Measurements from ENCODE around the gene NAT9.

NAT9 gene, protein sequence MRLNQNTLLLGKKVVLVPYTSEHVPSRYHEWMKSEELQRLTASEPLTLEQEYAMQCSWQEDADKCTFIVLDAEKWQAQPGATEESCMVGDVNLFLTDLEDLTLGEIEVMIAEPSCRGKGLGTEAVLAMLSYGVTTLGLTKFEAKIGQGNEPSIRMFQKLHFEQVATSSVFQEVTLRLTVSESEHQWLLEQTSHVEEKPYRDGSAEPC

DNA sequence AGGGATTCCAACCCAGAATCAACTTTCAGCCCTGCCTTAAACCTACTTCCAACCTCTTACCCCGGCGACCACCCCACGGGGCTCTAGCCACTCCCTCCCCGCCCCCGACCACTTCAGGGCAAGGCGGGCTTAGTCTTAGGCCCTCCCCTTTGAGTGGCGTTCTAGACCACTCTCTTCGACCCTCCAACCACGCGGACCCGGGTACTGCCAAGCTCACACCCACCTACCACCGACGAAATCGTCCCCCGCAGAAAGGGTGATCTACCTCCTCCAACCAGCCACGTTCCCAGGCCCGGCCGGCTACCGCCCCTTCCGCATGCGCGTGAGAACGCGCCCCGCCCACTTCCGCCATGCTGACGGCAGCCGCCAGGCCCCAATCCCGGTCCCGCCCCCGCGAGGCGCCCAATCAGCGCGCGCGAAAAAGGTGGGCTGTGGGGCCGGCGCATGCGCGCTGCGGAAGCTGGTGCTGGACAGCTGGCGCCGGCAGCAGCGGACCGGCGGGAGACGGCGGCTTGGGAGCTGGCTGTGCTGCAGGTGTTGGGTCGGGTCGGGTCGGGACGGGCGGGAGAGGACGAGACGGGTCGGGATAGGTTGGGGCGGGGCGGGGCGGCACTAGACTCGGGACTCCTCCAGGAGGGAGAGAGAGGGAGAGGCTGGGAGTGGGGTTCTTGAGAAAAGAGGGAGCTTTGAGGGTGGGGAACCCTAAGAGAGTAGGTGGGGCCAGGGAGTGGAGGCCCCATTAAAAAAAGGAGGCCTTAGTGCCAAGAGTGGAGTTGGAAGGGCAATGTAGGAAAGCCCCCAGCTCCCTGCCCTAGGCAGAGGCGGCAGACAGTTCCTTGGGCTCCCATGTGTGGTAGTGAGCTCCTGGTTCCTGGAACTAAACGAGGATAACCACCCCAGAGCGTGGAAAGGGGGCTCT, at the start of gene NAT9:
TSS of gene NAT9 (minus strand) at position 302 of the 919 bp plus-strand sequence. CDS start 647 bp downstream, outside the sequence.
- peak; percentile 99 for DNase-seq (ENCODE audit: low read depth in 2 of 2)

DNA sequence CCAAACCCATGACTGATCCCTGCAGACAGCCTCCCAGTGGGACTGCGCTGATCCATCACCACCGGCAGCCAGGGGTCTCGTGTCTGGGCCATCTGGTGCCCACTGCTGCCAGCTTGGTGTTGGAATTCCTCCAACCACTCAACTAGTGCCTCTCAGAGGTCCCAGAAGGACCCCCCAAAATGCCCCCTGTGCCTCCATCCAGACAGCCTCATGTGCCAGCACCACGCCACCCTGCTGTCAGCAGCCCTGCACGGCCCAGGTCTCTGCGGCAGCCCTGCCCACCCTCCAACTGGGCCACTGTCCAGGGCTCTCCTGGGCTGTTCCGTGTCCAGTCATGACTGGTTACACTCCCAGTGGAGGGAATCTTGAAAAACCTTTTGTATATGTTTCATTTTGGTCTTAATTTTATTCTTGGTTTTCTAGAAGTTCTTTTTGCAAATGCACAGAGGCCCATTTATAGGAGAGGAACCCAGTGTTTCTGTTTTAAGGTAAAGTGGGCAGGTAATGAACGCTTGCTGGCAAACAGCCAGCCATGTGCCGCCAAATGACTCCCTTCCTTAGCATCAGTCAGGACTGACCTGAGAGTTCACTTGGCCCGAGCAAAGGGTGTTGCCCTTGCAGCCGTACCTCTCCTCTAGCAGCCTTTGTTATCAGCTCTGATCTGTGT, 48.9 kb upstream of the NAT9 start:
- no peak for DNase-seq (ENCODE audit: low read depth in 2 of 2)

DNA sequence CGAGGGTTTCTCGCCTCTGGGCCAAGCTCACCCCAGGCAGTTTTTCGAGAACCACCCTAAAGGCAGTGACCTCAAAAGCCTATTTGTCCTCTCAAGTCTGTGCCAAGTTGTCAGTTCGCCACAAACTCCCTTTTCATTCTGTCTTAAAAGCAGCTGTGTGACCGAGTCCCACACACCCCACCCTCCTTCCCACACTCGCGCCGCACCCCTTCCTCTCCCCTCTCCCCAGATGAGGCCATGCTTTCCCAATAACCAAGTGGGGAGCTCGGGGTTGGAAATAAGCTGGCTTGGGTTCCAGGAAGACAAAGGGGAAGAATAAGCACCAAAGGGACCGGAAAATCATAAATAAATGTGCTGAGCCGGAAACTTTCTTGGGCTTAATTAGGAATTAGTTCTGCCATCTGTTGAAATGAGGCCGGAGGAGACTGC, 46.8 kb upstream of the NAT9 start:
- no peak for DNase-seq (ENCODE audit: low read depth in 2 of 2)

DNA sequence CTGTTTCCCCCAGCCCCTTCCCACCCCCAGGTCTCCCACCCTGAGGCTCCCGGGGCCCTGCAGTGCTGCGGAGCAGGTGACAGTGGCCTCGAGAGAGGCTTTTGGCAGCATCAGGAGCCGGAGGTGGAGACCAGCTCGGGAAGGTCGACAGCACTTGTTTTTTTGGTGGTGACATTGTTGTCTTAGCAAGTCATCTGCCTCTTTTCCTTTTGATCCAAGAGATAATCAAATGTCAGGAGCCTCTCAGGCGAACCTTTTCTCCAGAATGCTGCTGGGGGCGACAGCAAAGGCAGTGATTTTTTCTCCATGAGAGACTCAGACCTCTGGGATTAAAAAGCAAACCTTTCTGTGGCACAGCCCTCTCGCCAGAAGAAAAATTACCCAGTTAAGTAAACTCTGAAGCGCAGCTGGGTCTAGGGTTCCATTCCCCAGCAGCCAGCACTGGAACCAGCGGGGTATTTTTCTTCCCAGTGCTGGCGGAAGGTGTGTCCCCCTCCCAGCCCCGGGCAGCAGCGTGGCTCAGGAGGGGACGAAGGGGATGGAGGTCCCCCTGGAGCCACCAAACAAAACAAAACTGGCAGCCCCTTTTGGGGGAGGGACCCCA, 46.3 kb upstream of the NAT9 start:
- DNase-seq (ENCODE audit: low read depth in 2 of 2), result no peak

DNA sequence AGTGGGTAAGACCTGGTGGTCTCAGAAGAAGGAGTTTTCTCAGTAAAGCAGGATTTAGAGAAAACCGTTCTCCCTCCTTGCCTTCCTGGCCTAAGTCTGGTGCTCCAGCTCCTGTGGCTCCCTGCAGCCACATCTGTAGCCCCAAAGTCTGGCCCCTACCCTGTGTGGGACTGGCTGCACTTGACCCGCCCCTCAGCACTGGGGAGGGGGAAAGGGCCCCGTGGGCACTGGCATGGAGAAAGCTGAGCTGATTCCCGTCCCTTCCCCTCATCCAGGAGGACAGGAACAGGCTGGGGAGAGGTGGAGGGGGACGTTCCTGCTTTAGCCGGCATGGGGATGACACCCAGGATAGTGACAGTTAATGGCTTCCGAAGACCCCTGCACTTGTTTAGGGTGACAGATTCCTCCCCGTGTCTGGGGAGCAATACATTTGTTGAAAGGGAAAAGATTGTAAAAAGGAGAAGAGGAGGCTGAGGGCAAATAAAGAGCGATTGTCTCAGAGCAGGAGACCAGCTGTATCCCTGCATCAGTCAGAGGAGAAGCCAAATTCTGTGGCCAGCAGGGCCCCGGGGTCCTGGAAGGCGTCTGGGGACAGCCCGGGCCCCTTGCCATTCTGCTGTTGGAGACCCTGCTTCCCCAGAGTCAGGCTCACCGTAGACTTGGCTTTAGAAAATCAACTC, 45.6 kb upstream of the NAT9 start:
- no peak for DNase-seq (ENCODE audit: low read depth in 2 of 2)

DNA sequence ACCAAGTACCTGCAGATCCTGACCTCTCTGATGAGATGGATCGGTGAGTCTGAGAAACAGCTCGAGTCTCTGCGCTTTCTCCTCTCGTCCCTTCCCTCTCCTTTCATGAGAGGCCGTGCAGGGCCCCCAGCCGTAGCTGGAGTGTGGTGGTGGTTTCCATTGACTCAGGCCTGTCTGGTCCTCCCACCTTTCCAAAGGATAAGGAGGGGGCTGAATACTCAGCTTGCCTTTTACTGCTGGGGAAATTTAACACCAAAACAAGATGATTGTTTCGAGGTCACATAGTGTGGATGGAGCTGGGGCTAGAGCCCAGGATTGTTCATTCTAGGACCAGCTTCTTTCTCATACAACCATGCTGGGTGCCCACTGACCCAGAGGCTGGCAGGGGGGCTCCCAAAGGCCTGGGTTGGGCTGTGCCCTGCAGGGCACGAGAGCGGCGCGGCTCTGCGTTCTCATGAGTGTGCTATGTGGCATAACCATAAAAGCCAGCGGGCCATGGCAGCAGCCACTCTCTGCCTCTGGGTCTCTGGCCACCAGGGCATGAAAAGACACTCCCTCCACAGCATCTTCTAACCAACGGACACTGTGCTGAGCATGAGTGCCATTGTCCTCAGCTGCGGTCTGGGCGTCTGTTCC, 43.8 kb upstream of the NAT9 start:
- no peak for DNase-seq (ENCODE audit: low read depth in 2 of 2)

DNA sequence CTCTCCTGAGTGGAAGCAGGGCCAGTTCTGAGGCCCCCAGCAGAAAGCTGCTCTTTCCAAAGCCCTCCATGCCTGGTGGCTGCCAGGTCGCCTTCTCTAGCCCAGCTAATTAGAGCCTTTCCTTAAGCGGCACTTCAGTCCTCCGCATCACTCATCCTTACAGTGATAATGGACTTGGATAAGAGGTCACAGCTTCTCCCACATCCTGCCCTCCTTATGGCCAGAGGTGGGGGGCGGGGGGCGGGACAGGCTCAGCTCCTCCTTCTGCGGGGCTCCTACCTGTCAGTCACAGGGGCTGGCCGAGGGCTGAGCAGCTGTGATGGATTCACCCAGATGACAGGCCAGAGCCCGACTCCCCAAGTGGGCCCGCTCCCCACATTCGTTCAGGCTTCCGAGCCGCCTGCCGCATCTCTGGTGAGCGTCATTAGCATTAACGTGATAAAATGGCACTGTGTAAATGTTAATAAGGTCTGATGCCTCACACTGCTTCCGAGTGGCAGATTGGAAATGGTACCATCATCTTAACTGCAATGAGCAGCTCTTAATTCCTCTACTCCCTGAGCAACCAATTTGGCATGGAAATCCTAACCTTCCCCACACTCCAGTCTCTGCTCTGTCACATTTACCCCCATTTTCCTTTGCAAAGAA, 42.3 kb upstream of the NAT9 start:
- DNase-seq (ENCODE audit: low read depth in 2 of 2), result no peak

DNA sequence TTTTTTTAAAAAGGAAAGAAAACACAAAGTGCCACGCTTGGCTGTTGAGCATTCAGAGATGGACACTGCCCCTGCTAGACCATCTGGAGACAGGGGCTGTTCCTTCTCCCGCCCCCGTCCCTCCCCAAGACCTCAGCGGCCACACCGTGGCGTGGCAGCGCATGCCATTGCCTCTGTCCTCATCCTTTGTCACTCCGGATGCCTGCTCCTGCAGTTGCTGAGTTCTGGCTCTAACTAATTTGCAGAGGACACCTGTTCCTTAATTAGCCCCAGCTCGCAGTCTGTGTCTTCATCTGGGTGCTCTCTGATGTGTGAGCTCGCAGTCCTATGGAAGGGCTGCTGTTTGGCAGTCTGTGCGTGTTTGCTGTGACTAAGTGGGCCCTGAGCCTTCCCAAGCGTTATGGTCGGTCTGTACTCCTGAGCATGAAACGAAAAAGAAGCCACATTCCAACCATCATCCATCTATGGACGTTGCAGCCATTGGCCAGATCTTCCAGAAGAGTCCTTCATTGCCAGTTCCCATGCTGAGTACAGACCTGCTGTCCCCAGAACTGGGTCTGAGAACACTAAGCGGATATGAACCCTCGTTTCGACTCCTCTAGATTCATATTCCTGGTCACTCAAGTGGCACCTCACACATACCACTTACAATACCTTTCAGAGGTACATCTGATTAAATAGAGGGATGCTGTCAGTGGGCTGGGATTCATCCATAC, 40.9 kb upstream of the NAT9 start:
- no peak for DNase-seq (ENCODE audit: low read depth in 2 of 2)

DNA sequence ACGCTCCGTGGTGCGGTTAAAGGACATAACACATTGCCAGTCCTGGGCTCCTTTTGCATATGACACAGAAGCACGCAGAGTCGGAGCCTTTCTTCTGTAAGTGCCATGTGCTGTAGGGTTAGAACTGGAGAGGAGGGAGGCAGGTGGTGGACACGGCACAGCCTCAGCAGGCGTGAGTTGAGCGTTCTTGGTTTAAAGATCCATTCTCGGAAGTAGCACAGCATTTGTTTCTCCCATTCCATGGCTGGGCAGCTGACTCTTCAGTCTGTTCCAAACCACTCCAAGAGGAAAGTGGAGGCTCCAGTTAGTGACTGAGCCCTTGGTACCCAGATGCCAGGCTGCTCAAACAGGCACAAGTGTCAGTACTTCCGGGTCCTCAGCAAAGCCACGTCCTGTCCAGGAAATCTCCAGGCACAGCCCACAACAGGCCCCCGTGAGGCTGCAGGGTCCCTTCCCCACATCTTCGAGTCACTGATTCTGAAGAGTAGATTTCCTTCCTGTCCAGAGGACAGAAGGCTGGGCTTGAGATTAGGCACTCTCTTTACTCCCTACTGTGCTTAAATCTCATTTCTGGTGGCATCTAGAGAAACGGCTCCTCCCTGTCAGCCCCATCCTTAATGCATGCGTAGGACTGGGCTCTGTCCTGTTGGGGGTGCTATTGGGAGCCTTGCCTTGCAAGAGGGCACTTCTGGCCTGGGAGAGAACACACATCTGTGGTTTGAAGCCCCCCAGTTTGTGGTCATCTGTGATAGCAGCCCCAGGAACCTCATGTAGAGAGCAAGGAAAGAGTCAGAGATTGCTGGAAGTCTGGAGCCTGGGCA, 39.6 kb upstream of the NAT9 start:
- no peak for DNase-seq (ENCODE audit: low read depth in 2 of 2)

DNA sequence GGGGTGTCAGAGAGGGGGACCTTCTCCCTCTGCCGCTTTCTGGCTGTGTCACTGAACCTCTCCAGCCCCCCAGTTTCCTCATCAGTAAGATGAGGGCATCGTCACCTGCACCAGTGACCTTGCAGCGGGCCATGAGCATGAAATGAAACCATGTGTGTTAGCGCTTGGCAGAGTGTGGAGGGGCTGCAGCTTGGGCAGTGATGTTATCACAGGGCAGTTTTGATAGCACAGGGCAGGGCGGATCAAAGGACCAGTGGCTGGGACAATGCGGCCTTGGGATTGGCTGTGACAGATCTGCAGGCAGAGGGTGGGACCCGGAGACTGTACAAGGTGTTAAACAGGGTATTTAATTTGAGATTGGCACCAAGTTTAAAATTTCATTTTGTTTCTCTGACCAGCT, 38.9 kb upstream of the NAT9 start:
- DNase-seq (ENCODE audit: low read depth in 2 of 2), result no peak

DNA sequence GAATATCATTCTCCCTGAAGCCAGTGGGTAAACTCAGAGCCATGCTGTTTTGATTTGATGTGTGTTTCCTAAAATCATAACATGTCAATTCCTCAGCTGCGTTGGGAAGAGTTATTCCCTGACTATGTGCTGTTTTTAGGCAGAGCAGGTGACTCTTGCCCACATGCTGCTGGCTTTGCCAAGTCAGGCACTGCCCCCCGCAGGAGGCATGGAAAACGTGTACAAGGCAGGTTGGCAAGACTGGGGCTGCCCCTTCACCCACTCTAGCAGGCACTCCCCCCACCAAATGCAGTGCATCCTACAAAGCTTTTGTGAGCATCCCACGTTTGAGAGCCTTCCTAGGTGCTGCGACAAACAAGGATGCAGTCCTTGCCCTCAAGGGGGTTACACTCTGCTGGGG, 38.3 kb upstream of the NAT9 start:
- no peak for DNase-seq (ENCODE audit: low read depth in 2 of 2)

DNA sequence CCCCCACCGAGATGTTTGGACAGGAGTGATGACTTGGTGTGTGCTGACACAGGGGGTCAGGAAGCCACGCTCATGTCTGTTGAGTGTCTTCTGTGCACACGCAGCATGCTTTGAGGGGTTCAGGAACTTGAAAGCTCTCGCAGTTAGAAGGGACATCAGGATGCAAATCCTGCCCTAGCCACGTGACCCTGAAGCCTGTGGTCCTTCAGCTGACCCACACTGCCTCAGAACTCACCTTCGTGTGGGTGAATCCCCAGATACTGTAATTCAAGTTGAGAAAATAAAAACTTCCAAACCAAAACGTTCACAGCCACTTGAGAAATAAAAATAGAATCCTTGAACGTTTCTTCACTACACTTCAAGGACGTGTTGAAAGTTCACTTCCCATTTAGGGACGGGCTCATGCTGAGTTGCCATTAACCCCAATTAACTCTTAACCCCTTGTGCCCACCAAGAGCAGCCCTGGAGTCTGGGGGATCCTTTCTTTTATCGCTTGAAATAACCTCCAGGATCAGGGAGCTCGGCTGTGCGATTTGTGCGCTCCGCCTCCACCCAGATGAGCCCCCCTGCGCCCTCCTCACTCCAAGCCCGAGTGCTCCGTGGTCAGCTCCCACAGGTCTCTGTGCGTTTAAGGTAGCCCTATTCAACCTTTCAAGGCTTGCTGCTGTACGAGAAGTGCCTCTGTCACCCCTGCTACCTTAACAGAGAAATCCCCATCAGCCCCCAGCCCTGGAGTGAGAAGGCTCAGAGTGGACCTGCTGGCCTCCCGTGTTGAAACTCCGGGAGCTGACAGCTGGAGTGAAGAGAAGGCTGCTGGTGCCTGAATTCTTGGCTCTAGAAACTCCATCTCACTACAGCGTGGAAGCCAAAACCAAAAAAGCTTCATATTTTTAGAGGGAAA, 36.2 kb upstream of the NAT9 start:
- no peak for DNase-seq (ENCODE audit: low read depth in 2 of 2)

DNA sequence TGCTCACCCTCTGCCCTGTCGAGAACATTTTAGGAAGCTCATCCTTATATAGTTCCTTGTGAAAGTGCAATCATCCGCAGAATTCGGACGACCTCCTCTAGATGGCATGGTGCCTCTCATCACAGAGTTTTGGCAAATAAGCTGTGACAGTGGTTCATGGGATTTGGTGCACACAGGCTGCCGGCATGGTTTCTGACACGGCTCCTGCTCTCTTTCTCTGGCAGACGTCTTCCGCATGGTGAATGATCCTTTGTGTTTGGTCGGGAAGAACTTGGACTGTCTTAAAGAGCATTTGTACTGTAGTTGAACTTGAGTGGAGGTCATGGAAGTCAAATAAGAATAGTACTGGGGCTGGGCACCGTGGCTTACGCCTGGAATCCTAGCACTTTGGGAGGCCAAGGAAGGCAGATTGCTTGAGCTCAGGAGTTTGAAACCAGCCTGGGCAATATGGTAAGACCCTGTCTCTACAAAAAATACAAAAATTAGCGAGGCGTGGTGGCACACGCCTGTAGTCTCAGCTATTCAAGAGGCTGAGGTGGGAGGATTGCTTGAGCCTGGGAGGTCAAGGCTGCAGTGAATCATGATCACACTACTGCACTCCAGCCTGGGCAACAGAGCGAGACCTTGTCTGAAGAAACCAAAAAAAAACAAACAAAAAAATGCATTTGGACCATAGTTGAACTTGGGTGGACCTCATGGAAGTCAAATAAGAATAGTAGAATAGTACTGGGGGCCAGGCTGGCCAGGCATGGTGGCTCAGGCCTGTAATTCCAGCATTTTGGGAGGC, 34.7 kb upstream of the NAT9 start:
- no peak for DNase-seq (ENCODE audit: low read depth in 2 of 2)

DNA sequence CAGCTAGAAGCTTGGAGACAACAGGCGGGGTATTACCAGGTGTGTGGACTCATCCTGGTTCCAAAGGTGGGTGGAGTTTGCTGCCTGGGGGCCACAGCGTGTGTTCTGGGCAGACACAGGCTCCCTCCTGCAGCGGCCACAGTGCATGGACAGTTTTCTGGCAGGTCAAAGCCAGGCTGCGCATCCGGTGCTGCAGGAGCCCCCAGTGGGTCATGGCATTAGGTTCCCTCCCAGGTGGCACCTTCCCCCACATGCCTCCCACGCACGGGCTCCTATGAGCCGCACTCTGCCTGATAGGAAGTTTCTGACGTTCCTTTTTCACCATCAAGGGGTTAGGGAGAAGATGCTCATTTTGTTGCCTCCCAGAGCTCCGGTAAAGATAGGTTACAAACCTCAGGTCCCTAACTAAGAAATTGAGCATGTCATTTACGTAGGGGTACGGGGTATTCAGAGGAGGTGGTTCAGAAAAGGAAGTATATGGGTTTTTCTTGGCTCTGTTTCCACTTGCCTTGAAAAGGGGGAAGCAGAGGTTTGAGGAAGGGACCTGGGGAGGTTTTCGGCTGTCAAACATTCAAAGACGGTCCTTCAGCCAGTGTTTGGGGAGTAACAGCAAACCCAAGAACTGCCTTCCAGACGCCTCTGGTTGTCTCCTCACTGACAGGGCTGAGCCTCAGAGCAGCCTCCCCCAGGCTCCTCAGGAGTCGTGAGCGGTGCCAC, 32.7 kb upstream of the NAT9 start:
- no peak for DNase-seq (ENCODE audit: low read depth in 2 of 2)

DNA sequence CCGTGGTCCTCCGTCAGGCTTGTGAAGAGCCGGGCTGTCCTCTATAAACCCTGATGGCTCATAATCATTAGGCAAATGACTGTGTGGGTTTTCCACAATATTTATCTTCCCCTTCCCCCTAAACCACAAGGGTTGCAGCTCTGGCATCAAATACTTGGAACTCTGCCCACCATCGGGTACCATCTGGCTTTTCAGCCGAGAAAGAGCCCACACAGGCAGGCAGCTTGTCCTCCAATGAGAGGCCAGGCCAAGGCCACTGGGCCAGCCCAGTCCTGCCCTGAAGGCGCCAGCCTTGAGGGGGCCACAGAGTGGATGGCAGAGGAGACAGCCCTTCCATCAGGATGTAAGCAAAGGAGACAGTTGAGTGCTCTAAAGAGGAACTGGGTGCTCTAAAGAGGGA, 31.8 kb upstream of the NAT9 start:
- DNase-seq (ENCODE audit: low read depth in 2 of 2), result no peak

DNA sequence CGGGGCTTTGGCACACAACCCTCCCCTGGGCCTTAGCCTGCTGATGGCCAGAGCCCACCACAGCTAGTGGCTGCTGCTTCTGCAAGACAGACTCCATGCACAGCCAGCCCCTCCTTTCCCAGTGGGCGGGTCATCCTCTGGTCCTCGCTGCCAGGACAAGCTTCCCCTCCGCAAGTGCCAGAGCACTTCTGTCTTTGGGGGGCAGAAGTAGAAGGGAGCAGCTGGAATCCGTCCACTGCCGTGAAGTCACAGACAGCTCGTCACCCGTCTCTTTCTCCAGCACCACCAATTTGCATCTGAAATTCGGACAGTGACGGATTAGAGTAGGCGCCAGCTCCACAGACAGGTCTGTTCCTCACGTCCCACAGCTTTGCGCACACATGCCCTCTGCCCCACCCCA, 31.3 kb upstream of the NAT9 start:
- no peak for DNase-seq (ENCODE audit: low read depth in 2 of 2)

DNA sequence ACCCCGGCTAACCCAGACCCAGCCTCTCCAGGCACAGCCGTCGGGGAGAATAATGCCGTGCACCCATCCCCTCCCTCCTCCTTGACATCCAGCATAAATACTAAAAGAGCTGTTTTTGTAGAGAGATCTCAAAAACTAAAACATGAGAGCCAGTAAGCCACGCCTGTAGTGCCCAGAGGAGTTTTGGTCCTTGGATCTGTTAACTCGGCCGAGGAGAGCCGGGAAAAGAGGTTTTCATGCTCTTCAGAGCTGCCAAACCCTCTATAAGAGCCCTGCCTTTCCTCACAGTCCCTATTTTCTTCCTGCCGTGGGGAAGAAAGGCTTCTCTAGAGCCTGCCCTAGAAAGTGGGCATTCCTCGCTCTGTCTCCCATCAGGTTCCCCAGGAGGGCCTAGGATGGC, 30.2 kb upstream of the NAT9 start:
- DNase-seq (ENCODE audit: low read depth in 2 of 2), result no peak

All from stimulated activated CD4-positive, alpha-beta T cell treated with anti-CD3 and anti-CD28 coated beads, Interleukin-4, amount 100 ng/mL, for 48 hours (primary cell).